ENCODE measurements around the gene MAL. TPM values are rescaled to one million over a fixed set of nuclear protein-coding genes. Genes with fewer than 3 reads are reported as not detected.

Gene MAL
- 0.04 and 0.08 TPM in 2 replicates for polyA plus RNA-seq (2013)

- Histone ChIP-seq H2BK120ac (ENCODE audit: insufficient read depth, low read length, poor library complexity) (no peak within 1 kb of the TSS), H3K27me3 (ENCODE audit: insufficient read depth, low read length) (peaks cover 36% of the 10 kb centered on the region), H3K4ac (ENCODE audit: low read depth, low read length) (no peak within 1 kb of the TSS), H4K12ac (ENCODE audit: low read depth, low read length) (no peak within 1 kb of the TSS), H3K4me1 (ENCODE audit: control insufficient read depth in 1 of 2, insufficient read depth in 2 of 2, low read length in 2 of 2) (peaks cover 6 to 10% of the 10 kb centered on the region in 2 experiments), H3K27ac (ENCODE audit: low read depth, low read length) (no peak within 1 kb of the TSS), H4K8ac (ENCODE audit: low read depth, low read length) (no peak within 1 kb of the TSS), H3K23ac (ENCODE audit: low read length) (no peak within 1 kb of the TSS), H2BK12ac (ENCODE audit: low read length) (no peak within 1 kb of the TSS), H3K79me2 (ENCODE audit: control insufficient read depth, insufficient read depth, low read length, poor library complexity) (no peaks in the 10 kb centered on the region), H3K4me3 (ENCODE audit: low read depth, low read length) (no peak within 1 kb of the TSS), H3K36me3 (ENCODE audit: control insufficient read depth in 1 of 2, insufficient read depth in 2 of 2, low read length in 2 of 2) (no peaks in the 10 kb centered on the region), H3K4me2 (ENCODE audit: low read length) (peak within 1 kb of the TSS; percentile 64), H2BK5ac (ENCODE audit: low read depth, low read length, poor library complexity) (no peak within 1 kb of the TSS), H3K9ac (ENCODE audit: low read length) (no peak within 1 kb of the TSS), H2AK5ac (ENCODE audit: low read length) (no peak within 1 kb of the TSS), H3K9me3 (ENCODE audit: insufficient read depth, low read depth, low read length) (no peaks in the 10 kb centered on the region), H3K18ac (ENCODE audit: low read length) (no peak within 1 kb of the TSS), H2AFZ (ENCODE audit: insufficient read depth, low read length, poor library complexity) (no peak within 1 kb of the TSS), H3K14ac (ENCODE audit: low read length) (no peak within 1 kb of the TSS), H4K91ac (ENCODE audit: low read depth, low read length) (no peak within 1 kb of the TSS), H3K79me1 (ENCODE audit: low read length) (no peaks in the 10 kb centered on the region)
- DNase-seq = no peak
- WGBS (ENCODE audit: extremely low coverage, insufficient coverage, insufficient read length) = no CpG with 5 or more reads among the region's 81 CpGs
These were observed at the start of gene MAL for GRCh38 chr2:95025406-95026319. Gene MAL, plus strand, starts transcription at chr2:95025708. Its CDS starts 85 bp downstream, at chr2:95025793.

- no peak overlapping the region for H4K12ac ChIP-seq (ENCODE audit: low read depth, low read length)
- no peak overlapping the region for H2BK12ac ChIP-seq (ENCODE audit: low read length)
- H3K27ac ChIP-seq (ENCODE audit: low read depth, low read length) = no peak overlapping the region
- no peak overlapping the region for H2BK5ac ChIP-seq (ENCODE audit: low read depth, low read length, poor library complexity)
- H3K9me3 ChIP-seq (ENCODE audit: insufficient read depth, low read depth, low read length) = peaks cover 2% of the 10 kb centered on the region
- no peak overlapping the region for H2AK5ac ChIP-seq (ENCODE audit: low read length)
- H3K9ac ChIP-seq (ENCODE audit: low read length) = no peak overlapping the region
- no CpG with 5 or more reads among the region's 4 CpGs for WGBS (ENCODE audit: extremely low coverage, insufficient coverage, insufficient read length)
- H3K4me1 ChIP-seq (ENCODE audit: control insufficient read depth in 1 of 2, insufficient read depth in 2 of 2, low read length in 2 of 2) = peaks cover 0 to 3% of the 10 kb centered on the region in 2 experiments
- H3K79me1 ChIP-seq (ENCODE audit: low read length) = no peaks in the 10 kb centered on the region
- no peaks in the 10 kb centered on the region for H3K79me2 ChIP-seq (ENCODE audit: control insufficient read depth, insufficient read depth, low read length, poor library complexity)
- H4K8ac ChIP-seq (ENCODE audit: low read depth, low read length) = no peak overlapping the region
- no peak overlapping the region for H3K18ac ChIP-seq (ENCODE audit: low read length)
- H2AFZ ChIP-seq (ENCODE audit: insufficient read depth, low read length, poor library complexity) = no peak overlapping the region
- no peak overlapping the region for H3K4ac ChIP-seq (ENCODE audit: low read depth, low read length)
- H3K14ac ChIP-seq (ENCODE audit: low read length) = no peak overlapping the region
- no peak overlapping the region for H3K4me3 ChIP-seq (ENCODE audit: low read depth, low read length)
- DNase-seq = no peak
- no peaks in the 10 kb centered on the region for H3K27me3 ChIP-seq (ENCODE audit: insufficient read depth, low read length)
- H4K91ac ChIP-seq (ENCODE audit: low read depth, low read length) = no peak overlapping the region
- H3K4me2 ChIP-seq (ENCODE audit: low read length) = no peak overlapping the region
- H3K36me3 ChIP-seq (ENCODE audit: control insufficient read depth in 1 of 2, insufficient read depth in 2 of 2, low read length in 2 of 2) = no peaks in the 10 kb centered on the region
- no peak overlapping the region for H2BK120ac ChIP-seq (ENCODE audit: insufficient read depth, low read length, poor library complexity)
- no peak overlapping the region for H3K23ac ChIP-seq (ENCODE audit: low read length)
These were observed 47.7 kb upstream of the MAL start for GRCh38 chr2:94977826-94978225.

GRCh38 chr2:94978917-94979316, 46.6 kb upstream of the MAL start:
- H2BK5ac ChIP-seq (ENCODE audit: low read depth, low read length, poor library complexity) = no peak overlapping the region
- no peak overlapping the region for H2AK5ac ChIP-seq (ENCODE audit: low read length)
- H3K4me2 ChIP-seq (ENCODE audit: low read length) = no peak overlapping the region
- H2BK12ac ChIP-seq (ENCODE audit: low read length) = no peak overlapping the region
- H3K14ac ChIP-seq (ENCODE audit: low read length) = no peak overlapping the region
- no peak overlapping the region for H4K91ac ChIP-seq (ENCODE audit: low read depth, low read length)
- H3K79me1 ChIP-seq (ENCODE audit: low read length) = no peaks in the 10 kb centered on the region
- no peak overlapping the region for H3K23ac ChIP-seq (ENCODE audit: low read length)
- H3K18ac ChIP-seq (ENCODE audit: low read length) = no peak overlapping the region
- no peak overlapping the region for H3K4ac ChIP-seq (ENCODE audit: low read depth, low read length)
- H3K36me3 ChIP-seq (ENCODE audit: control insufficient read depth in 1 of 2, insufficient read depth in 2 of 2, low read length in 2 of 2) = no peaks in the 10 kb centered on the region
- peaks cover 0 to 3% of the 10 kb centered on the region in 2 experiments for H3K4me1 ChIP-seq (ENCODE audit: control insufficient read depth in 1 of 2, insufficient read depth in 2 of 2, low read length in 2 of 2)
- H3K27me3 ChIP-seq (ENCODE audit: insufficient read depth, low read length) = no peaks in the 10 kb centered on the region
- no peak for DNase-seq
- peaks cover 2% of the 10 kb centered on the region for H3K9me3 ChIP-seq (ENCODE audit: insufficient read depth, low read depth, low read length)
- H3K9ac ChIP-seq (ENCODE audit: low read length) = no peak overlapping the region
- no peak overlapping the region for H4K12ac ChIP-seq (ENCODE audit: low read depth, low read length)
- H2BK120ac ChIP-seq (ENCODE audit: insufficient read depth, low read length, poor library complexity) = no peak overlapping the region
- no peak overlapping the region for H3K4me3 ChIP-seq (ENCODE audit: low read depth, low read length)
- no peak overlapping the region for H3K27ac ChIP-seq (ENCODE audit: low read depth, low read length)
- WGBS (ENCODE audit: extremely low coverage, insufficient coverage, insufficient read length) = no CpG with 5 or more reads among the region's 3 CpGs
- no peak overlapping the region for H4K8ac ChIP-seq (ENCODE audit: low read depth, low read length)
- H2AFZ ChIP-seq (ENCODE audit: insufficient read depth, low read length, poor library complexity) = no peak overlapping the region
- no peaks in the 10 kb centered on the region for H3K79me2 ChIP-seq (ENCODE audit: control insufficient read depth, insufficient read depth, low read length, poor library complexity)

- WGBS (ENCODE audit: extremely low coverage, insufficient coverage, insufficient read length) = no CpG with 5 or more reads among the region's 10 CpGs
These were observed 45.8 kb upstream of the MAL start for GRCh38 chr2:94979406-94980375.

More at GRCh38 chr2:94979406-94980375, 45.8 kb upstream of the MAL start:
- H3K4ac ChIP-seq (ENCODE audit: low read depth, low read length) = no peak overlapping the region
- H3K9ac ChIP-seq (ENCODE audit: low read length) = peak overlapping the region; percentile 70
- H4K8ac ChIP-seq (ENCODE audit: low read depth, low read length) = no peak overlapping the region
- H2BK120ac ChIP-seq (ENCODE audit: insufficient read depth, low read length, poor library complexity) = no peak overlapping the region
- H4K12ac ChIP-seq (ENCODE audit: low read depth, low read length) = no peak overlapping the region
- no peak overlapping the region for H2BK5ac ChIP-seq (ENCODE audit: low read depth, low read length, poor library complexity)
- H3K4me3 ChIP-seq (ENCODE audit: low read depth, low read length) = no peak overlapping the region
- no peaks in the 10 kb centered on the region for H3K27me3 ChIP-seq (ENCODE audit: insufficient read depth, low read length)
- H3K36me3 ChIP-seq (ENCODE audit: control insufficient read depth in 1 of 2, insufficient read depth in 2 of 2, low read length in 2 of 2) = no peaks in the 10 kb centered on the region
- H3K27ac ChIP-seq (ENCODE audit: low read depth, low read length) = no peak overlapping the region
- H3K9me3 ChIP-seq (ENCODE audit: insufficient read depth, low read depth, low read length) = peaks cover 2% of the 10 kb centered on the region
- H2AFZ ChIP-seq (ENCODE audit: insufficient read depth, low read length, poor library complexity) = no peak overlapping the region
- no peak for DNase-seq
- peaks cover 0 to 3% of the 10 kb centered on the region in 2 experiments for H3K4me1 ChIP-seq (ENCODE audit: control insufficient read depth in 1 of 2, insufficient read depth in 2 of 2, low read length in 2 of 2)
- H3K23ac ChIP-seq (ENCODE audit: low read length) = no peak overlapping the region
- H3K18ac ChIP-seq (ENCODE audit: low read length) = no peak overlapping the region
- no peak overlapping the region for H4K91ac ChIP-seq (ENCODE audit: low read depth, low read length)
- no peak overlapping the region for H3K14ac ChIP-seq (ENCODE audit: low read length)
- H3K79me1 ChIP-seq (ENCODE audit: low read length) = no peaks in the 10 kb centered on the region
- no peak overlapping the region for H2BK12ac ChIP-seq (ENCODE audit: low read length)
- H3K79me2 ChIP-seq (ENCODE audit: control insufficient read depth, insufficient read depth, low read length, poor library complexity) = no peaks in the 10 kb centered on the region
- no peak overlapping the region for H2AK5ac ChIP-seq (ENCODE audit: low read length)
- H3K4me2 ChIP-seq (ENCODE audit: low read length) = no peak overlapping the region
